ENCODE results near the gene PSMD13.

Gene PSMD13

DNA sequence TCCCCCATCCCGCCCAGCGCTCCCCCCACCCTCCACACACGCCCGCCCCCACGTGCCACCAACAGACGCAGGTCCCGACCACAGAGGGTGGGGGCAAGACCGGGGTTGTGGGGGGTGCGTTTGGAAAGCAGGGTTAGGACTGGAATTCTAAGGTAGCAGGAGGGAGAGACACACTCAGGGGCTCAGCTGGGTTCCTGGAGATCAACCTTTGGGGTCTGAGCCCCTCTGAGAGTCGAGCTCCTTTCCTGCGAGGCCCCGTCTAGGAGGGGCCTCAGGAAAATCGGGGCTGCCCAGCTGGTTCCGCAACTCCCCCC lies 52.6 kb downstream of the PSMD13 start:
- TF ChIP-seq ZFP3 (CRISPR knock-in tag; IDR thresholded peaks at IDR 0.05), result no peak
- TF ChIP-seq ZNF70 (CRISPR knock-in tag; IDR thresholded peaks at IDR 0.05), result no peak
- TF ChIP-seq, protein P1, sequence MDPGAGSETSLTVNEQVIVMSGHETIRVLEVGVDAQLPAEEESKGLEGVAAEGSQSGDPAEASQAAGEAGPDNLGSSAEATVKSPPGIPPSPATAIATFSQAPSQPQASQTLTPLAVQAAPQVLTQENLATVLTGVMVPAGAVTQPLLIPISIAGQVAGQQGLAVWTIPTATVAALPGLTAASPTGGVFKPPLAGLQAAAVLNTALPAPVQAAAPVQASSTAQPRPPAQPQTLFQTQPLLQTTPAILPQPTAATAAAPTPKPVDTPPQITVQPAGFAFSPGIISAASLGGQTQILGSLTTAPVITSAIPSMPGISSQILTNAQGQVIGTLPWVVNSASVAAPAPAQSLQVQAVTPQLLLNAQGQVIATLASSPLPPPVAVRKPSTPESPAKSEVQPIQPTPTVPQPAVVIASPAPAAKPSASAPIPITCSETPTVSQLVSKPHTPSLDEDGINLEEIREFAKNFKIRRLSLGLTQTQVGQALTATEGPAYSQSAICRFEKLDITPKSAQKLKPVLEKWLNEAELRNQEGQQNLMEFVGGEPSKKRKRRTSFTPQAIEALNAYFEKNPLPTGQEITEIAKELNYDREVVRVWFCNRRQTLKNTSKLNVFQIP (CRISPR knock-in tag; IDR thresholded peaks at IDR 0.05; ENCODE audit: borderline replicate concordance, low read depth), result no peak
- TF ChIP-seq ESRRG (CRISPR knock-in tag; IDR thresholded peaks at IDR 0.05), result no peak
- TF ChIP-seq, protein P2, sequence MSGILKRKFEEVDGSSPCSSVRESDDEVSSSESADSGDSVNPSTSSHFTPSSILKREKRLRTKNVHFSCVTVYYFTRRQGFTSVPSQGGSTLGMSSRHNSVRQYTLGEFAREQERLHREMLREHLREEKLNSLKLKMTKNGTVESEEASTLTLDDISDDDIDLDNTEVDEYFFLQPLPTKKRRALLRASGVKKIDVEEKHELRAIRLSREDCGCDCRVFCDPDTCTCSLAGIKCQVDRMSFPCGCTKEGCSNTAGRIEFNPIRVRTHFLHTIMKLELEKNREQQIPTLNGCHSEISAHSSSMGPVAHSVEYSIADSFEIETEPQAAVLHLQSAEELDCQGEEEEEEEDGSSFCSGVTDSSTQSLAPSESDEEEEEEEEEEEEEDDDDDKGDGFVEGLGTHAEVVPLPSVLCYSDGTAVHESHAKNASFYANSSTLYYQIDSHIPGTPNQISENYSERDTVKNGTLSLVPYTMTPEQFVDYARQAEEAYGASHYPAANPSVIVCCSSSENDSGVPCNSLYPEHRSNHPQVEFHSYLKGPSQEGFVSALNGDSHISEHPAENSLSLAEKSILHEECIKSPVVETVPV (CRISPR knock-in tag; IDR thresholded peaks at IDR 0.05), result no peak
- TF ChIP-seq ISL1 (CRISPR knock-in tag; IDR thresholded peaks at IDR 0.05), result no peak
- TF ChIP-seq, protein P3, sequence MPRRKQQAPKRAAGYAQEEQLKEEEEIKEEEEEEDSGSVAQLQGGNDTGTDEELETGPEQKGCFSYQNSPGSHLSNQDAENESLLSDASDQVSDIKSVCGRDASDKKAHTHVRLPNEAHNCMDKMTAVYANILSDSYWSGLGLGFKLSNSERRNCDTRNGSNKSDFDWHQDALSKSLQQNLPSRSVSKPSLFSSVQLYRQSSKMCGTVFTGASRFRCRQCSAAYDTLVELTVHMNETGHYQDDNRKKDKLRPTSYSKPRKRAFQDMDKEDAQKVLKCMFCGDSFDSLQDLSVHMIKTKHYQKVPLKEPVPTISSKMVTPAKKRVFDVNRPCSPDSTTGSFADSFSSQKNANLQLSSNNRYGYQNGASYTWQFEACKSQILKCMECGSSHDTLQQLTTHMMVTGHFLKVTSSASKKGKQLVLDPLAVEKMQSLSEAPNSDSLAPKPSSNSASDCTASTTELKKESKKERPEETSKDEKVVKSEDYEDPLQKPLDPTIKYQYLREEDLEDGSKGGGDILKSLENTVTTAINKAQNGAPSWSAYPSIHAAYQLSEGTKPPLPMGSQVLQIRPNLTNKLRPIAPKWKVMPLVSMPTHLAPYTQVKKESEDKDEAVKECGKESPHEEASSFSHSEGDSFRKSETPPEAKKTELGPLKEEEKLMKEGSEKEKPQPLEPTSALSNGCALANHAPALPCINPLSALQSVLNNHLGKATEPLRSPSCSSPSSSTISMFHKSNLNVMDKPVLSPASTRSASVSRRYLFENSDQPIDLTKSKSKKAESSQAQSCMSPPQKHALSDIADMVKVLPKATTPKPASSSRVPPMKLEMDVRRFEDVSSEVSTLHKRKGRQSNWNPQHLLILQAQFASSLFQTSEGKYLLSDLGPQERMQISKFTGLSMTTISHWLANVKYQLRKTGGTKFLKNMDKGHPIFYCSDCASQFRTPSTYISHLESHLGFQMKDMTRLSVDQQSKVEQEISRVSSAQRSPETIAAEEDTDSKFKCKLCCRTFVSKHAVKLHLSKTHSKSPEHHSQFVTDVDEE (CRISPR knock-in tag; IDR thresholded peaks at IDR 0.05), result no peak
- TF ChIP-seq RARB (CRISPR knock-in tag; IDR thresholded peaks at IDR 0.05), result no peak
- TF ChIP-seq SNAI2 (CRISPR knock-in tag; IDR thresholded peaks at IDR 0.05), result no peak
- TF ChIP-seq TCF4 (CRISPR knock-in tag; IDR thresholded peaks at IDR 0.05; ENCODE audit: borderline replicate concordance), result no peak
- TF ChIP-seq PPARA (CRISPR knock-in tag; IDR thresholded peaks at IDR 0.05; ENCODE audit: borderline replicate concordance), result no peak
- TF ChIP-seq, protein P4, sequence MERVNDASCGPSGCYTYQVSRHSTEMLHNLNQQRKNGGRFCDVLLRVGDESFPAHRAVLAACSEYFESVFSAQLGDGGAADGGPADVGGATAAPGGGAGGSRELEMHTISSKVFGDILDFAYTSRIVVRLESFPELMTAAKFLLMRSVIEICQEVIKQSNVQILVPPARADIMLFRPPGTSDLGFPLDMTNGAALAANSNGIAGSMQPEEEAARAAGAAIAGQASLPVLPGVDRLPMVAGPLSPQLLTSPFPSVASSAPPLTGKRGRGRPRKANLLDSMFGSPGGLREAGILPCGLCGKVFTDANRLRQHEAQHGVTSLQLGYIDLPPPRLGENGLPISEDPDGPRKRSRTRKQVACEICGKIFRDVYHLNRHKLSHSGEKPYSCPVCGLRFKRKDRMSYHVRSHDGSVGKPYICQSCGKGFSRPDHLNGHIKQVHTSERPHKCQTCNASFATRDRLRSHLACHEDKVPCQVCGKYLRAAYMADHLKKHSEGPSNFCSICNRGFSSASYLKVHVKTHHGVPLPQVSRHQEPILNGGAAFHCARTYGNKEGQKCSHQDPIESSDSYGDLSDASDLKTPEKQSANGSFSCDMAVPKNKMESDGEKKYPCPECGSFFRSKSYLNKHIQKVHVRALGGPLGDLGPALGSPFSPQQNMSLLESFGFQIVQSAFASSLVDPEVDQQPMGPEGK (CRISPR knock-in tag; IDR thresholded peaks at IDR 0.05; ENCODE audit: borderline replicate concordance), result no peak
- TF ChIP-seq ZNF8 (CRISPR knock-in tag; IDR thresholded peaks at IDR 0.05), result no peak
- TF ChIP-seq ZFP30 (CRISPR knock-in tag; IDR thresholded peaks at IDR 0.05), result no peak
- no peak for TF ChIP-seq OSR1 (CRISPR knock-in tag; IDR thresholded peaks at IDR 0.05)
- ATAC-seq, result no peak

DNA sequence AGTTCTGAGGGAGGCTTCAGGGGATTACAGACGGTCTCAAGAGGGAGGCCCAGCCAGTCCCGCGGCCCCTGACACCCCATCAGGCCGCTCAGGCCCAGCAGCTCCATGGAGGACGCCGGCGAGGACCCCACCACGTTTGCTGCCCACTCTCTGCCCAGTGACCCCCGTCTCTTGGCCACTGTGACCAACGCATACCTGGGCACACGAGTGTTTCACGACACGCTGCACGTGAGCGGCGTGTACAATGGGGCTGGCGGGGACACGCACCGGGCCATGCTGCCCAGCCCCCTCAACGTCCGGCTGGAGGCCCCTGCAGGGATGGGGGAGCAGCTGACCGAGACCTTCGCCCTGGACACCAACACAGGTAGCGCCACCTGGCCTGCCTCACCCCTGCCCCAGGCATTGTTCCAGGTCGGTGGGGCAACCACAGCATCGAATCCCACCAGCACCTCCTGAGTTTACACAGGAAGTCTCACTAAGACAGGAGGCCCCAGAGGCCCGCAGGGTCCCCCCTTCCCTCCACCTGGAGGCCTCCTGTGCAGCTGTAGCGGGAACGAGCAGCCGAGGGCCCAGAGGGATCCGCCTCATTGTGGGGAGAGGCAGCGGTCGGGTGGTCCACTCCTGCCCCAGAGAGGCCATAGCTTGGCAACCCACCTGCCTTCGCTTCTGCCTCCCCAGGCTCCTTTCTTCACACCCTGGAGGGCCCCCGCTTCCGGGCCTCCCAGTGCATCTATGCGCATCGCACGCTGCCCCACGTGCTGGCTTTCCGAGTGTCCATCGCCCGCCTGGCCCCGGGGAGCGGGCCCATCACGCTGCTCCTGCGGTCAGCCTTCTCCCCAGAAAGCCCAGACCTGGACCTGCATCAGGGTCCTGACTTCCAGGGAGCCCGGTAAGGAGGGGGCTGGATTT lies 53.2 kb downstream of the PSMD13 start:
- TF ChIP-seq RARB (CRISPR knock-in tag; IDR thresholded peaks at IDR 0.05), result no peak
- TF ChIP-seq ESRRG (CRISPR knock-in tag; IDR thresholded peaks at IDR 0.05), result no peak
- TF ChIP-seq ZFP3 (CRISPR knock-in tag; IDR thresholded peaks at IDR 0.05), result no peak
- no peak for TF ChIP-seq BACH2 (CRISPR knock-in tag; IDR thresholded peaks at IDR 0.05; ENCODE audit: borderline replicate concordance)
- TF ChIP-seq CSDC2 (CRISPR knock-in tag; IDR thresholded peaks at IDR 0.05), result no peak
- TF ChIP-seq, protein P4 (CRISPR knock-in tag; IDR thresholded peaks at IDR 0.05; ENCODE audit: borderline replicate concordance), result no peak
- ATAC-seq, result no peak

DNA sequence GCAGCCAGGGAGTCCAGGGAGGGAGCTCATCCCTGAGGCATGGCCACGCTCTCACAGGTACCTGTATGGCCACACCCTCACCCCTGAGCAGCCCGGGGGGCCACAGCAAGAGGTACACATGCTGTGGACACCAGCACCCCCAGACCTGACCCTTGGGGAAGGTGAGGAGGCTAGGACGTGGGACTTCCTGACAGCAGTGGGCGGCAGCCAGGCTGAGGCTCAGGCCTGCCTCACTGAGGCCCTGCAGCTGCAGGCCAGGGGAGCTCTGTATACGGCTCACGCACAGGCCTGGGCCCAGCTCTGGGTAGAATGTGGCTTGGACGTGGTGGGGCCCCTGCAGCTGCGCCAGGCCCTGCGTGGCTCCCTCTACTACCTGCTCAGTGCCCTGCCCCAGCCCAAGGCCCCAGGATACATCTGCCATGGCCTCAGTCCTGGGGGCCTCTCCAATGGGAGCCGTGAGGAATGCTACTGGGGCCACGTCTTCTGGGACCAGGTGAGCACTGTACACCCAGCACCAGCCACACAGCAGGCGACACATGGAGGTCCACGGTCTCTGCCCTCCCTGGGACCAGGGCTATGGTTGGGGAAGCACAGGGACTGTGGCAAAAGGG lies 54.0 kb downstream of the PSMD13 start:
- TF ChIP-seq ESRRG (CRISPR knock-in tag; IDR thresholded peaks at IDR 0.05) (no peak), SNAI2 (CRISPR knock-in tag; IDR thresholded peaks at IDR 0.05) (no peak), RARB (CRISPR knock-in tag; IDR thresholded peaks at IDR 0.05) (no peak), GLIS3 (CRISPR knock-in tag; IDR thresholded peaks at IDR 0.05) (no peak), ZNF70 (CRISPR knock-in tag; IDR thresholded peaks at IDR 0.05) (no peak), ZFP30 (CRISPR knock-in tag; IDR thresholded peaks at IDR 0.05) (no peak), ZNF565 (CRISPR knock-in tag; conservative IDR thresholded peaks at IDR 0.05; ENCODE audit: low read depth) (no peak), ZC3H10 (CRISPR knock-in tag; IDR thresholded peaks at IDR 0.05) (no peak), TCF4 (CRISPR knock-in tag; IDR thresholded peaks at IDR 0.05; ENCODE audit: borderline replicate concordance) (no peak), ARNTL (CRISPR knock-in tag; IDR thresholded peaks at IDR 0.05; ENCODE audit: borderline replicate concordance, low read depth) (no peak)
- TF ChIP-seq, protein P2 (CRISPR knock-in tag; IDR thresholded peaks at IDR 0.05), result no peak
- TF ChIP-seq, protein P4 (CRISPR knock-in tag; IDR thresholded peaks at IDR 0.05; ENCODE audit: borderline replicate concordance), result no peak

More for the DNA sequence above, 54.0 kb downstream of the PSMD13 start:
- no peak for ATAC-seq

Measured in SK-N-SH treated with all-trans-retinoic acid at 6 μM for 48 hours (cell line).